HG03097 (cell line): ENCODE measurements around the gene ATP10A.

Source experiments
- ATAC-seq: cut with Tn5 transposase; IDR thresholded peaks from one replicate; pipeline ENCODE4 v1.9.1; 2021; ENCODE audit not compliant: unreplicated experiment, low FRiP score

ATP10A gene

GRCh38 chr15:25727116-25727515 lies 136.0 kb downstream of the ATP10A start:
- no peak for ATAC-seq

GRCh38 chr15:25725758-25726157 lies 137.4 kb downstream of the ATP10A start:
- no peak for ATAC-seq

DNA sequence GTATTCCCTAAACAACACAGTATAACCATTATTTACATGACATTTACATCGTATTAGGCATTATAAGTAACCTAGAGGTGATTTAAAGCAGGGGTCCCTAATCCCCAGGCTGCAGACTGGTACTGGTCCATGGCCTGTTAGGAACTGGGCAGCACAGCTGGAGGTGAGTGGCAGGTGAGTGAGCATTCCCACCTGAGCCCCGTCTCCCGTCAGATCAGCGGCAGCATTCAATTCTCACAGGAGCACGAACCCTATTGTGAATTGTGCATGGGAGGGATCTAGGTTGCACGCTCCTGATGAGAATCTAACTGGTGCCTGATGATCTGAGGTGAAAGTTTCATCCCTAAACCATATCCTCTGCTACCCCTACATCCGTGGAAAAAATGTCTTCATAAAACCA lies 138.2 kb downstream of the ATP10A start:
- ATAC-seq = no peak

DNA sequence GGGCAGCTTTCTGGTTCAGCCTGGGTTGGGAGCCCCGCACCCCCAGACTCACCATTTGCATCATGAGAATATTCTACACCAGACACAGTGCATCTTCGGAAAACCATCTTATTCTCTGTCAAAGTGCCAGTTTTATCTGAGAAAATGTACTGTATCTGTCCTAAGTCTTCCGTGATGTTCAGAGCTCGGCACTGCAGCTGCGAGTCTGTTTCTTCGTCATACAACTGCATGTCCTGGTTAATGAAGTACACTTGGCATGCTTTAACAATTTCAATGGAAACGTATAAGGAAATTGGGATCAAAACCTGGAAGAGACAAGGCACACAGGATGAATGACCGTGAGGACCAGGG lies 141.5 kb downstream of the ATP10A start:
- no peak for ATAC-seq

GRCh38 chr15:25719101-25719985 lies 143.8 kb downstream of the ATP10A start:
- no peak for ATAC-seq

- ATAC-seq = no peak
Measured at GRCh38 chr15:25718597-25718996, 144.5 kb downstream of the ATP10A start.

GRCh38 chr15:25718169-25718536 lies 145.0 kb downstream of the ATP10A start:
- no peak for ATAC-seq

GRCh38 chr15:25717457-25718168 lies 145.5 kb downstream of the ATP10A start:
- no peak for ATAC-seq

DNA sequence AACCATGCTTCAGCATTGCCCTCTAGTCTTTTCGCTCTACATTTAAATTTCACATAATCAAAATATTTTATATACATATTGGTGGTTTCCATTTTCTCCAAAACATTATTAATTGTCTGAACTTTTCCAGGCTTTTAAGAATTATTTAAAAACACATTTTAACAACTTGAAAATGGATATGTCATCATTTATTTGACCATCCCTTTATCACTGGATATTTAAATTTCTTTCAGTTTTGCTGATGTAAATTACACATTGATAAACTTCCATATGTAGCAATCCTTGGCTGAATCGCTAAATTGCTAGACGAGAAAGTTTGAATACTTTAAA lies 146.0 kb downstream of the ATP10A start:
- ATAC-seq = no peak

GRCh38 chr15:25716414-25717126 lies 146.6 kb downstream of the ATP10A start:
- no peak for ATAC-seq

DNA sequence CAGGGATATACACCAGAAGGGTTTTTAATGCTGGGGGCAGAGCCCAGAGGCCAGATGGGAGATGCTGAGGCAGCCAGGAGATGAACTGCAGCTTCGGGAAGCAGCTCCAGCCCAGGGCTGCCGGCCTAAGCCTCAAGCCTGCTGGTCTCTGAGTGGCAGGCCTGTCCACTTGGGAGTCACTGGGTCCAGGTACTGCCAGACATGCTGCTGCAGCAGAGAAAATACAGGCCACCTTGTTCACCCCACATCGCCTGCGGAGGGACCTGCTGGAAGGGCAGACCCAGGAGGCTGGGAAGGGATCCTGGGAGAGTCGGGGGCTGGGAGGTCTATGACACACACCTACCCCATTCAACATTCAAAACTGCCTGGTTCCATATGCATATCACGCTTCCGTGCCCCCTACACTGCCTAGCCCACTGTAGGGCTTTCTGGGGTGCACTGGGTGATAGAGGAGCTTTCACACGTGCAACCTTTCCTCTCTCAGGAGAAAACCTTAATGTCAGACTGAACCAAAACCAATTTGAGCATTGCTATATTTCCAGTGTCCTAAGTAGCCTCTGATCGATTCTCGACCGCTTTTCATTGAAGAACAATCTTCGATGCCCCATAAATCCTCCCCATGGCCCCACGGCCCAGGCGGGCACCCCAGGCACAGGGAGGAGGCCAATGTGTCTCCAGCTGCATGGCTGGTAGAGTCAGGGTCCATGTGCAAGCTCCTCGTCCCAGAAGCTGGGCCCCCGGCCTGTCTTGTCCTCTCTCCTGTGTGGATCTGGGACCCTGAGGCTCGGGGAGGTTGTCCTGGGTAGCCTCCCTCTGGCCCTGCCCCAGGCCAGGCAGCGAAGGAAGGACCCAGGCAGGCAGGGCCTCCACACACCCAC lies 147.4 kb downstream of the ATP10A start:
- ATAC-seq = no peak

DNA sequence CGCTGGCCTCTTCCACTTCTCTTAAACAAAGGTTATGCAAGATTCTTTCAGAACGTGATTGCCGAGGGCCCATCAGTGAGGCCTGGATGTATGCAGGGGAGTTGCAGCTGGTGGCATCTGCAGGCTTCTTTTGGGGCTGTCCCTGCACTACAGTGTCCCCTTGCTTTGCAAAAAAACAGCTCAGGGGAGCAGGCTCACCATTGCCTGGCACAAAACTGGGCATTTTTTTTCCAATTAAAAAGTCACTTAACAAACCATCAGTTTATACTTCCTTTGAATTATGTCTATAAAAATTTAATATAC lies 148.6 kb downstream of the ATP10A start:
- no peak for ATAC-seq

GRCh38 chr15:25713736-25714537 lies 149.2 kb downstream of the ATP10A start:
- no peak for ATAC-seq

DNA sequence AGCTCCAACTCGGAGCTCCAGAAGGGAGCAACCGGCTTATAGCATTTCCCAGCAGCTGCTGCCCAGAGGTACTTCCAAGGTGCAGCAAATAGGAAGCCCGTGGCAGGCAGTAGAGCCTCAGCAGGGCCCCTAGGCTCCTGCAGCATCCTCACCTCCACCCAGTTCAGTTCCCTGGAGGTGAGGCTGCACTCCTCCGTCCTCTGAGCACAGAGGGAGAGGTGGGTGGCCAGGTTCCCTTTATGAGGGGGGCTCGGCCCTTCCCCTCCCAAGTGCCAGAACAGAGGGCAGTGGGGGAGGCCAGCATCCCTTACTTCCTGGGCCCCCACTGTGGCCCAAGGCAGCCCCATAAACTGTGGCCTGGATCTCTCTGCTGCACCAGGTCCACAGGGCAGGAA lies 150.2 kb downstream of the ATP10A start:
- ATAC-seq = no peak

DNA sequence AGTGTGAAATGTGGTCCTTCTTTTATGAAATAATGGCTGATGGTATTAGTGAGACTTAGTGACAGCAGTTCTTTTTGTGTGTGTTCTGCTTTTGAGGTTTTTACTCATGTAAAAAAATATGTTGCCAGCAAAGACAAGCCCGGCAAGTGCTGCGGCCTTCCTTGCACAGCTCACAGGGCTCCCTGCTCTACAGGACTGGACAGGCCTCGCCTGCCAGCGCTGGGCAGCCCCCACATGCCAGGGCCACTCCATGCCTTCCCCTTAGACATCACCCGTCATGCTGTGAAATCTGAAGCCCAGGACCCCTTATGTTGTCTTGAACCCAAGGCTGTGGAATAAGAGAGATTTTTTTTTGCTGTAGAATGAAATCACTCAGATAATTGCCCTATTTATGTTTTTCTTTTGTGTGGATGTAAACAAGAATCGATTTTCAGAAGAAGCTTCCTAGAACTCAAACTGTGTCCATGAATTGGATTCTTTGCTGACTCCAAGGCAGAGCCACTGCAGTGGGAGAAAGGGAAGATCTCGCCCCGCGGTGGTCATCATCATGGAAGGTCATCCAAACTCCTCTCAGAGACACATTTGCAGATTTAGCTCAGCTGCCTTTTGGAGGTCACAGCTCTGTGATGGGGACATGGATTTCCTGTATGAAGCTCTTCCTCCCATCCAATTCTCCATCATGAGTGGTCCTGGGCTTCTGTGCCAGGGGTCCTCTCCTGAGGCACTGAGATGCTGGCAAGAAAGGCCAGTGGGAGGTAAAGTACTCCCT lies 150.8 kb downstream of the ATP10A start:
- no peak for ATAC-seq

GRCh38 chr15:25711691-25712090 lies 151.4 kb downstream of the ATP10A start:
- no peak for ATAC-seq

DNA sequence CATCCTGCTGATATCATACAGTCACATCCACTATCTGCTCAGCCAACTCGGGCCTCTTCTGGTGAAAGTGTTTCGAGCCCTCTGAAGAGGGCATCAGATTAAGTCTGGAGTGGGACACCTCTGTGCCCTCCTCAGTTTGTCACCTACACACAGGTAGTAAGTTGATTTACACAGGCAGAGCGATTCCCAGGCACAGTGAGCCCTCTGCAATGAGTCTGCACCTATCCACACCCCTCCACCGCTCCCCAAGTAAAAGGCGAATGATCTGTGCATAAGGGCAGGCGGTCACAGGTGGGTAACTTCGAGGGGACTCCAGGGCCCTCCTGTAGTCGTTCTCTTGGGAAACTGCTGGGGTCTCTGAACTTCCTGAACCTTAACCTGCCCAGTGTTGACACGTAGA lies 152.0 kb downstream of the ATP10A start:
- no peak for ATAC-seq

DNA sequence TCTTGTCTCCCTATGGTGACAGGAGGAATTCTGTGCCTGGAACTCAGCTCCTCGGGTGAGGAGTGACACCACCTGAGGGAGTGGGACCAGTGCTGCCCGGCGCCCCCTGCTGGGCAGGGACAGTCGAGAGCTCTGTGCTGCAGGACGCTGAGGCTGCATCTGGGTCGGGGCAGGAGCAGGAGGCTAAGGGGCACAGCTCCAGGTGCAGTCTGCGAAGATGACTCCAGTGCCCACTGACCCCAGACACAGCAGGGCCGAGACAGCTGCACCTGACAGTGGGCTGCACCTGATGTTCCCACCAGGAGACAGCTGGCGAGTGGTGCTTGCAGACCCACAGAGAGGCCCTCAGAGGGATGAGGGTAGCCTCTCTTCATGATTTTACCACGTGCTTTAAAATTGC lies 152.9 kb downstream of the ATP10A start:
- no peak for ATAC-seq

GRCh38 chr15:25709437-25710159 lies 153.5 kb downstream of the ATP10A start:
- no peak for ATAC-seq
